ENCODE results near the gene ARL2BP. TPM values are rescaled to one million over a fixed set of nuclear protein-coding genes. Genes with fewer than 3 reads are reported as not detected.

ARL2BP gene
- total RNA-seq, 4 donors from 2014 or later = 27.8 to 66.2 (median 51.0) TPM

DNA sequence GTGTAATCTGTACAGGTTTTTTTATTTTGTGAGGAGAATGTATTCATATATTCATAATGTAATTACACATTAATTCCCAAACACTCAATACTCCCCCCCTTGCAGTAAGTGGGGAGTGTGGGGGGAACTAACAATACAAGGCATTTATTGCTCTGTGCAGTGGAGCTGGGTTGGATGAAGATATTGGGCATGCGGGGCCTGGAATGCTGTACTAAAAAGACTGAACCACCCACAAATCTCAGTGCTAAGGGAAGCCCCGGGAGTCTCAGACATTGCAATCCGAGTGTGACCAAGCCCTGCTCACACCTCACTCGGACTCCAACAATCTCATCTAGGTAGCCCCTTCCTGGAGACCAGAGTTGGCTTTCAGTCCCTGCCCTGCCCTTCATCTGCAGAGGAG, 33.4 kb downstream of the ARL2BP start:
- no peak overlapping the region for H3K4me3 ChIP-seq
- no peaks in the 10 kb centered on the region for H3K36me3 ChIP-seq
- peaks cover 36% of the 10 kb centered on the region for H3K4me1 ChIP-seq
- no peaks in the 10 kb centered on the region for H3K9me3 ChIP-seq
- no peak overlapping the region for H3K27ac ChIP-seq
- WGBS = 69% methylated on average over 3 of the region's 4 CpGs
- DNase-seq (ENCODE audit: low spot score in 2 of 2) = no peak
- peaks cover 3% of the 10 kb centered on the region for H3K27me3 ChIP-seq
- TF ChIP-seq POLR2A (IDR thresholded peaks at IDR 0.05) = no peak

DNA sequence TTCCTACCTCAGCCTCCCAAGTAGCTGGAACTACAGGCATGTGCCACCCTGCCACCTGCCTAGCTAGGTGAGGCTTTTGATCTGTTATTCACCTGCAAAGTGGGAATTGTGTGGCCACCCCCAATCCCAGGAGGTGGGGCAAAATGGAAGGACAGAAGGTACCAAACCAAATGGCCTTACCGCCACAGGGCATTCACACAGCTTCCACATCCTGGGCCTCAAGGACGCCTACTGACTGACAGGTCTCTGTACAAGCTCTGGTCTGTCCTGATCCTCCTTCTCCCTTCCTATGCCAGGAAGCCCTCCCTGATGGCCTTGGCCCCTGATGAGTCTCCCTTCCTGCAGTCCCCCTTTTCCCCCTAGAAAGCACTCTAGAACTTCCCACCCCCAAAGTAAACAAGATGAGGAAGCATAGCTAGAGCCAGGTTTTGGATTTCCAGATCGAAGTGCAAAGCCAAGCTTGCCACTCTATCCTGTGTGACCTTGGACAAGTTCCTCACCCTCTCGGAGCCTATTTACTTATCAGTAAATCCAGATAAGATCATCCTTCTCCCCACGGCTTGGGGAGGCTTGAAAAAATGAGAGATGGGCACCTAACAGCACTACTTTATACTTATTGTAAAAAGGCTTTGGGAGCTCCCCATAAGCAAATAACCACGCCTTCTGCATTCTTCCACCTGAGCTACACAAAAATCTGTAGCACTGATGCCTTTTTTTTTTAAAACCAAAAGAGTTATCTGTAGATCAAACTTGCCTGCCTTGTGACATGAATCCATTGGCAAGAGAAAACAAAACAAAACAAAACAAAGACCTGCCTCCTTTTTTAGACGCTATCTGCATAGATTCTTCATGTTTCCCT, 35.0 kb downstream of the ARL2BP start:
- H3K4me1 ChIP-seq = peaks cover 50% of the 10 kb centered on the region
- TF ChIP-seq EP300 (IDR thresholded peaks at IDR 0.05) (no peak), POLR2A (IDR thresholded peaks at IDR 0.05) (no peak), POLR2AphosphoS5 (IDR thresholded peaks at IDR 0.05) (no peak)
- TF ChIP-seq, protein P1, sequence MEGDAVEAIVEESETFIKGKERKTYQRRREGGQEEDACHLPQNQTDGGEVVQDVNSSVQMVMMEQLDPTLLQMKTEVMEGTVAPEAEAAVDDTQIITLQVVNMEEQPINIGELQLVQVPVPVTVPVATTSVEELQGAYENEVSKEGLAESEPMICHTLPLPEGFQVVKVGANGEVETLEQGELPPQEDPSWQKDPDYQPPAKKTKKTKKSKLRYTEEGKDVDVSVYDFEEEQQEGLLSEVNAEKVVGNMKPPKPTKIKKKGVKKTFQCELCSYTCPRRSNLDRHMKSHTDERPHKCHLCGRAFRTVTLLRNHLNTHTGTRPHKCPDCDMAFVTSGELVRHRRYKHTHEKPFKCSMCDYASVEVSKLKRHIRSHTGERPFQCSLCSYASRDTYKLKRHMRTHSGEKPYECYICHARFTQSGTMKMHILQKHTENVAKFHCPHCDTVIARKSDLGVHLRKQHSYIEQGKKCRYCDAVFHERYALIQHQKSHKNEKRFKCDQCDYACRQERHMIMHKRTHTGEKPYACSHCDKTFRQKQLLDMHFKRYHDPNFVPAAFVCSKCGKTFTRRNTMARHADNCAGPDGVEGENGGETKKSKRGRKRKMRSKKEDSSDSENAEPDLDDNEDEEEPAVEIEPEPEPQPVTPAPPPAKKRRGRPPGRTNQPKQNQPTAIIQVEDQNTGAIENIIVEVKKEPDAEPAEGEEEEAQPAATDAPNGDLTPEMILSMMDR (IDR thresholded peaks at IDR 0.05) = no peak
- 55% methylated on average over 7 of the region's 7 CpGs for WGBS

DNA sequence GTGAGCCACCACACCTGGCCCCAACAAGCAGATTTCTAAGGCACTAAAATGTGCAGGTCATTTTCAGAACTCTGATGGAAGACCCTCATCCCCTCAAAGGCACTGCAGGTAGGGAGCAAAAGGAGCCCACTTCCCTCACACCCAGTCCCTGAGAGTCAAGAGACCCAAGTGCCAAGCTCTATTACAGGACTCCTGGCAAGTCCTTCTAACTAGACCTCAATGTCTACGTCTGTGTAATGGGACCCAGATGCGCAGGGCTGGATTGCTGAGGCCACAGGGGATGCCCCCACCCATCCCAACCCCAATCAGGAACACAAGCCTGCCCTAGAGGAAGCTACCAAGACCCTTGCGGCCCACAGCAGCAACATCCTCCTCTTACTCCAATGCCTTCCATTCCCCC, 36.7 kb downstream of the ARL2BP start:
- H3K4me1 ChIP-seq = peaks cover 41% of the 10 kb centered on the region
- 81% methylated on average over 3 of the region's 3 CpGs for WGBS
- peaks cover 15% of the 10 kb centered on the region for H3K27me3 ChIP-seq
- no peak overlapping the region for H3K4me3 ChIP-seq
- no peak overlapping the region for H3K27ac ChIP-seq
- H3K36me3 ChIP-seq = no peaks in the 10 kb centered on the region
- TF ChIP-seq, protein P1 (IDR thresholded peaks at IDR 0.05) = no peak
- no peak for TF ChIP-seq POLR2AphosphoS5 (IDR thresholded peaks at IDR 0.05)
- TF ChIP-seq POLR2A (IDR thresholded peaks at IDR 0.05) = no peak
- no peak for TF ChIP-seq EP300 (IDR thresholded peaks at IDR 0.05)
- H3K9me3 ChIP-seq = no peaks in the 10 kb centered on the region
- DNase-seq (ENCODE audit: low spot score in 2 of 2) = peak in 1 of 2 donors; percentile 28

More for the DNA sequence above, 35.0 kb downstream of the ARL2BP start:
- no peak overlapping the region for H3K4me3 ChIP-seq
- DNase-seq (ENCODE audit: low spot score in 2 of 2) = no peak
- no peaks in the 10 kb centered on the region for H3K9me3 ChIP-seq
- H3K27me3 ChIP-seq = peaks cover 15% of the 10 kb centered on the region
- H3K27ac ChIP-seq = no peak overlapping the region
- H3K36me3 ChIP-seq = no peaks in the 10 kb centered on the region

DNA sequence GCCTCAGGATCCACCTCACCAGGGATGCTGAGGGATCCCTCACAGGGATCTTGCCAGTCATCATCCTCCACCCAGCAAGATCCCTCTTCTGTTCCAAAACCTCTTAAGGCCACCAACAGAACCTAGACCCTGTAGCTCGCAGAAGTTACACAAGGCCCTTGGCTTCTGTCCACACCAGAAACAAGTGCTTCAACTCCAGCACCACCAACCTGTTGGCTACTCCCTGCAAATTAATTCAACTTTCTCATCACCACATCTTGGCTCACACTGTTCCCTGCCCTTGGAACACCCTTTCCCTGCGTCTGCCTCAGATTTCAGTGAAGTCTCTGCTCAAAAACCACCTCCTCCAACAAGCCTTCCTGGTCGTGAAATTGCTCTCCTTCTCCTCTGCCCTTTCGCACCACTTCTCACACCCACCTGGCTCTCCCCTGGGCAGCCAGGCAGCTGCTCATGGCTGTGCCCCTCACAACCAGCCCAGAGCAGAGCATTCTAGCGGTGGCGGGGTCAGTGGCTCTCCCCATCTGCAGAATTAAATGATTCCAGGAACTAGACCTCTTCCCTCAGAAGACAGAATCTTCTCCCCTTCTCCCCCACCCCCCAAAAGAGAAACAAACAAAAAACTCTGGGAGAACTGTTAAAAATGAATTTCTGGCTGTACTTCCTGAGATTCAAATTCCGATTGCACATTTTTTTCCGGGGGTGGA, 37.6 kb downstream of the ARL2BP start:
- H3K4me3 ChIP-seq = peak overlapping the region; percentile 60
- WGBS = 58% methylated on average over 8 of the region's 8 CpGs
- peaks cover 15% of the 10 kb centered on the region for H3K27me3 ChIP-seq
- TF ChIP-seq POLR2AphosphoS5 (IDR thresholded peaks at IDR 0.05) = no peak
- TF ChIP-seq, protein P1 (IDR thresholded peaks at IDR 0.05) = no peak
- no peak for TF ChIP-seq EP300 (IDR thresholded peaks at IDR 0.05)
- no peak for TF ChIP-seq POLR2A (IDR thresholded peaks at IDR 0.05)
- H3K36me3 ChIP-seq = no peaks in the 10 kb centered on the region
- no peaks in the 10 kb centered on the region for H3K9me3 ChIP-seq
- peak in 1 of 2 donors; percentile 35 for DNase-seq (ENCODE audit: low spot score in 2 of 2)
- peaks cover 33% of the 10 kb centered on the region for H3K4me1 ChIP-seq
- peak overlapping the region; percentile 80 for H3K27ac ChIP-seq

DNA sequence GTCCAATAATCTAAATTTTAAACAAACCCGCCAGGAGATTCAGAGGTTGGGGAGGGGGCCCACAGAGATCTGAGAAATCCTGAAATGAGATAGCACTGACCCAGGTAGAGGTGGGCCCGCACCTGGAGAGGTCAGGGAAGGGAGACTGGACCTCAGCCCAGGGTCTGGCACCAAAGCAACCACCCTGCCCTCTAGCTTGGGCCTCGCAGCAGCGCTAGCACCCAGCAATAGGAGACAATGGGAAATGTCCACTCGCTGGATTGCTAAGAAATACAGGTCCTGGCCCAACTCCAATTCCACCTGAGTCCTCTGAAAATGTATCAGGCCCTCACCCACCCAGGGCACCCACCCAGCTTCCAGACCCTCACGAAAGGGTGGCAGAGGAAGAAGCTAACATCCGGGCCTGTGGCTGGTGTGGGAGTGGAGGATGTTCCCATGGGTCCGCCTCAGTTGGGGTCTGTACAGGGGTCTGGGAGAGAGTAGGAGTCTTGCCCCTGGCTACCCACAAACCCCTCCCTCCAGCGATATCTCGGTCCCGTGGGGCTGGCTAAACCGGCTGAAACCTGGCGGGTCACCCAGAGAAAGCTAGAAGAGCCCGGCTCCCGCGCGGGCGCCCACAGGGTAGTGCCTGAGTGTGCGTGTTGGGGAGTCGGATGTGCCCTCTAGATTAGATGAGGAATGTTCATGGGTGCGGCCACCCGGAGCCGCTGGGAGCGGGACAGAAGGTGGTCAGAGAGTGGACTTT, 38.3 kb downstream of the ARL2BP start:
- TF ChIP-seq EP300 (IDR thresholded peaks at IDR 0.05) (no peak), POLR2AphosphoS5 (IDR thresholded peaks at IDR 0.05) (no peak), POLR2A (IDR thresholded peaks at IDR 0.05) (no peak)
- TF ChIP-seq, protein P1 (IDR thresholded peaks at IDR 0.05) = no peak
- Histone ChIP-seq H3K27me3 (peaks cover 15% of the 10 kb centered on the region), H3K9me3 (no peaks in the 10 kb centered on the region), H3K4me3 (peak overlapping the region; percentile 60), H3K36me3 (no peaks in the 10 kb centered on the region), H3K4me1 (peaks cover 25% of the 10 kb centered on the region), H3K27ac (peak overlapping the region; percentile 80)
- 63% methylated on average over 20 of the region's 24 CpGs for WGBS
- DNase-seq (ENCODE audit: low spot score in 2 of 2) = peak in 1 of 2 donors; percentile 60

Data from suprapubic skin (tissue), 4 donors.